GM12873 (cell line): ENCODE data around the gene SYP.

Experiments
- TF ChIP-seq, protein P1 (sequence below): IDR thresholded peaks from 2 replicates; pipeline ENCODE4 v1.5.1; 2012; ENCODE audit warnings: low read depth, mild to moderate bottlenecking, moderate library complexity, low read length, control low read depth; ENCODE audit not compliant: insufficient read depth; ENCODE audit errors: missing control alignments

The SYP gene

GRCh38 chrX:49243166-49243565 is 43.2 kb upstream of the SYP start:
- TF ChIP-seq, protein P1, sequence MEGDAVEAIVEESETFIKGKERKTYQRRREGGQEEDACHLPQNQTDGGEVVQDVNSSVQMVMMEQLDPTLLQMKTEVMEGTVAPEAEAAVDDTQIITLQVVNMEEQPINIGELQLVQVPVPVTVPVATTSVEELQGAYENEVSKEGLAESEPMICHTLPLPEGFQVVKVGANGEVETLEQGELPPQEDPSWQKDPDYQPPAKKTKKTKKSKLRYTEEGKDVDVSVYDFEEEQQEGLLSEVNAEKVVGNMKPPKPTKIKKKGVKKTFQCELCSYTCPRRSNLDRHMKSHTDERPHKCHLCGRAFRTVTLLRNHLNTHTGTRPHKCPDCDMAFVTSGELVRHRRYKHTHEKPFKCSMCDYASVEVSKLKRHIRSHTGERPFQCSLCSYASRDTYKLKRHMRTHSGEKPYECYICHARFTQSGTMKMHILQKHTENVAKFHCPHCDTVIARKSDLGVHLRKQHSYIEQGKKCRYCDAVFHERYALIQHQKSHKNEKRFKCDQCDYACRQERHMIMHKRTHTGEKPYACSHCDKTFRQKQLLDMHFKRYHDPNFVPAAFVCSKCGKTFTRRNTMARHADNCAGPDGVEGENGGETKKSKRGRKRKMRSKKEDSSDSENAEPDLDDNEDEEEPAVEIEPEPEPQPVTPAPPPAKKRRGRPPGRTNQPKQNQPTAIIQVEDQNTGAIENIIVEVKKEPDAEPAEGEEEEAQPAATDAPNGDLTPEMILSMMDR = no peak

- TF ChIP-seq, protein P1 = no peak
These were observed 42.6 kb upstream of the SYP start for GRCh38 chrX:49242545-49243066.

DNA sequence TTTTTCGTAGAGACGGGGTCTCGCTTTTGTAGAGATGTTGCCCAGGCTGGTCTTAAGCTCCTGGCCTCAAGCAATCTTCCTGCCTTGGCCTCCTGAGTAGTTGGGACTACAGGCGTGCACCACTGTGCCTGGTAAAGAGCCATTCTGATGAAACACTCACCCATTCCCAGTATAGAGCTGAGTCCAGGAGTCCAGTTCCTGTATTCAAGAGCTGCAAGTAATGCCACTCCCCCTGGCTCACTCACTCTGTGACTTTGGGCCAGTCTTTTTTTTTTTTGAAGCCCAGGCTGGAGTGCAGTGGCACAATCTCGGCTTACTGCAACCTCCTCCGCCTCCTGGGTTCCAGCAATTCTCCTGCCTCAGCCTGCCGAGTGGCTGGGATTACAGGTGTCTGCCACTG is 38.7 kb upstream of the SYP start:
- TF ChIP-seq, protein P1 = no peak

- TF ChIP-seq, protein P1 = no peak
These were observed 37.1 kb upstream of the SYP start for GRCh38 chrX:49237060-49237459.

DNA sequence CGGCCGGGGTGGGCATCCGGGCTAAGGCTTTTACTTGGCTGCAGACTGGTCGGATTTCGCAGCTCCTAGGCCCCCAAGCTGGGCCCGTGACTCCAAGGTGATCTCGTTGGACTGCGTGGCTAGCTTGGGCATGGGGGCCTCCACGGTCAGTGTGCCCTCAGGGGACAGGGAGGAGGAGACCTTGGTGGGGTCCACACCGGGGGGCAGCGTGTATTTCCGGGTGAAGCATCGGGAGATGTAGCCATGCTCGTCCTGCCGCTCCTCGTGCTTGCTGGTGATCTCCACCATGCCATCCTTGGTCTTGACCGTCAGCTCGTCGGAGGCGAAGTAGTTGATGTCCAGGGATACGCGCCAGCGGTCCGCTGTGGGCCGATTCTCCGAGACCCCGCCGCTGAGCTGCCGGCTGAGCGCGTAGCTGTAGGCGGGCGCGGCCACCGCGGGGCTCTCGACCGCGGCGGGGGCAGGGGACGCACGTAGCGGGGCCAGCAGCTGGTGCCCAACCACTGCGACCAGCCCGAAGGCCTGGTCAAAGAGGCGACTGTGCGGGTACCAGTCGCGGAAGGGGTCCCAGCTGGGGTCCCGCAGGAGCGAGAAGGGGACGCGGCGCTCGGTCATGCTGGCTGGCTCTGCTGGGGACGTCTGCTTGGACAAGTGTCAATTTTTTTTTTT is 34.0 kb upstream of the SYP start:
- TF ChIP-seq, protein P1 = no peak

GRCh38 chrX:49233176-49233575 is 33.2 kb upstream of the SYP start, which contains the start of gene CACNA1F:
CACNA1F (minus strand) TSS chrX:49233340; CDS start chrX:49233309, 31 bp downstream.
- TF ChIP-seq, protein P1 = no peak

DNA sequence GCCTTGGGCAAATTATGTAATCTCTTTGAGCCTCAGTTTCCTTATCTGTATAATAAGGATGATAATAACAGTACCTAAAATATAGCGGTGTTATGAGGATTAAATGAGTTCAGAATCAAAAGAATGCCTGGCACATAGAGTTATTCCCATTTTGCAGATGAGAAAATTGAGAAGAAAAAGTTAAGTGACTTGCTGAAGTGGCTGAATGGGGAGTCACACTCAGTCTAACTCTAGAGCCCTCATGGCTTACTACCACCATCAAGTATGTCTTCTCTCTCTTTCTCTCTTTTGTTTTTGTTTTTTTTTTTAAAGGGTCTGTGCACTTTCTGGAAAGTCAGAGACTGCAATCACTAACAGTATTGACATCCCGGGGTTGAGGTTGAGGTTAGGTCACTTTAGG is 32.5 kb upstream of the SYP start:
- TF ChIP-seq, protein P1 = no peak
